Adrenal gland (tissue), 5 donors: Measurements from ENCODE around the gene CILP.
"Not testable (repeated sequence)": the region's sequence is repeated elsewhere in the genome, so short reads cannot be mapped to it uniquely, and the experiment has no call there.

ENCODE experiments used
- POLR2A ChIP-seq, 2 donors: fragments of 450-650 bp; IDR thresholded peaks; one replicate each; pipeline ENCODE4 v1.6.1; 2017; ENCODE audit warnings: antibody characterized with exemption in 2 of 2, mild to moderate bottlenecking in 2 of 2, moderate library complexity in 1 of 2
- TF ChIP-seq, protein P1 (sequence below), 6 experiments: fragments of 450-650 bp in 4 of 6; fragments of 200-600 bp in 2 of 6; sonication (generic) in 1 of 6; IDR thresholded peaks; 1 replicate in 5 of 6; 2 replicates in 1 of 6; pipeline versions ENCODE4 v1.5.1 to v1.8.0; 2016 to 2021; ENCODE audit warnings: antibody characterized with exemption in 6 of 6, mild to moderate bottlenecking in 2 of 6, moderate library complexity in 1 of 6
- donor health status: DM: no; HTN: no; CAD: no.

GRCh38 chr15:65226901-65227300, 15.6 kb upstream of the CILP start:
- TF ChIP-seq POLR2A (IDR thresholded peaks at IDR 0.05): not testable (repeated sequence)
- TF ChIP-seq, protein P1, sequence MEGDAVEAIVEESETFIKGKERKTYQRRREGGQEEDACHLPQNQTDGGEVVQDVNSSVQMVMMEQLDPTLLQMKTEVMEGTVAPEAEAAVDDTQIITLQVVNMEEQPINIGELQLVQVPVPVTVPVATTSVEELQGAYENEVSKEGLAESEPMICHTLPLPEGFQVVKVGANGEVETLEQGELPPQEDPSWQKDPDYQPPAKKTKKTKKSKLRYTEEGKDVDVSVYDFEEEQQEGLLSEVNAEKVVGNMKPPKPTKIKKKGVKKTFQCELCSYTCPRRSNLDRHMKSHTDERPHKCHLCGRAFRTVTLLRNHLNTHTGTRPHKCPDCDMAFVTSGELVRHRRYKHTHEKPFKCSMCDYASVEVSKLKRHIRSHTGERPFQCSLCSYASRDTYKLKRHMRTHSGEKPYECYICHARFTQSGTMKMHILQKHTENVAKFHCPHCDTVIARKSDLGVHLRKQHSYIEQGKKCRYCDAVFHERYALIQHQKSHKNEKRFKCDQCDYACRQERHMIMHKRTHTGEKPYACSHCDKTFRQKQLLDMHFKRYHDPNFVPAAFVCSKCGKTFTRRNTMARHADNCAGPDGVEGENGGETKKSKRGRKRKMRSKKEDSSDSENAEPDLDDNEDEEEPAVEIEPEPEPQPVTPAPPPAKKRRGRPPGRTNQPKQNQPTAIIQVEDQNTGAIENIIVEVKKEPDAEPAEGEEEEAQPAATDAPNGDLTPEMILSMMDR (IDR thresholded peaks at IDR 0.05): not testable (repeated sequence)
